Measurements from ENCODE around the gene SPEG. TPM values are rescaled to one million over a fixed set of nuclear protein-coding genes. Genes with fewer than 3 reads are reported as not detected.

Gene SPEG
- total and polyA plus RNA-seq, 2 of the 13 experiments (the other 11 are each of a cell fraction or from before 2014, with no cell fraction given) = 0.18 to 0.24 TPM

DNA sequence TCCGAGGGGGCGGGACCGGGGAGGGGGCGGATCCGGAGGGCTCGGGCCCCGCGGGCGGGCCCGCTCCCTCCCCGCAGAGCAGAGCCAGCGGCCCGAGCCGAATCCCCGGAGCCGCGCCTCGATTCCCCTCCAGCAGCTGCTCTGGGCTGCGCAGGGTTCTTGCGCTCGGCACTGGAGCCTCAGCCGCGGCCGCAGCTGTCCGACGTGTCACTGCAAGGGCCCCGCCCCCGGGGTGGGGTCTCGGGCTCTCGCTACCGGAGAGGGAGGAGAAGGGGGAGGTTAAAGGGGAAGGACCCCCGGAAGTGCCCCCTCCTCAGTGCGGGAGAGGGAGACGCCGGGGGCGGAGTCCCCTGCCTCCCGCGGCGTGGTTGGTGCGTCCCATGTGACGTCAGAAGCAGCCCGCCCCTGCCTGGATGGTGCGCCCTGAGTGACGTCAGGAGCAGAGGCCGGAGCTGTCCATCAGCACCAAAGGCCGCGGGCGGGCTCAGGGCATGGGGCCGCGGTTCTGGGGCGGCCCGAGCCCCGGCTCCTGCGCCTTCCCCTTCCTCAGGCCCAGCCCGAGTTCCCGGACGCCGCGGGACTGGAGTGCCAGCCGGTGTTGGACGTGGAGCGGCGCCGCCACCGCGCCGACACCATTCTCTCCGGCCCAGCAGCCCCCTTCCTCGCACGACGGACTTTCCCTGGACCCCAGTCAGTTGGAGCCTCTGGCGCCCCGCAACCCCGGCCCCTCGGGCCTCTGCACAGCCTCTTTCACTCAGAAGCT, 109.1 kb downstream of the SPEG start, which contains the start of the genes CHPF and TMEM198 (continued):
- TF ChIP-seq PRDM4 (CRISPR knock-in tag; IDR thresholded peaks at IDR 0.05; ENCODE audit: borderline replicate concordance) (no peak; the same call in 1 of the 2 replicates), MYC (CRISPR knock-in tag; IDR thresholded peaks at IDR 0.05; ENCODE audit: borderline replicate concordance) (peak; percentile 80), ZC3H13 (CRISPR knock-in tag; IDR thresholded peaks at IDR 0.05) (peak; percentile 92), SP140L (CRISPR knock-in tag; IDR thresholded peaks at IDR 0.05; ENCODE audit: borderline replicate concordance) (no peak), TBL1XR1 (IDR thresholded peaks at IDR 0.05; ENCODE audit: borderline replicate concordance, low read length, partially characterized antibody) (no peak), ZHX2 (IDR thresholded peaks at IDR 0.05; ENCODE audit: low read depth) (peak; percentile 95), ZHX2 (CRISPR knock-in tag; IDR thresholded peaks at IDR 0.05; ENCODE audit: borderline replicate concordance) (peak; percentile 92; the same call in 1 of the 2 replicates), RNF2 (conservative IDR thresholded peaks at IDR 0.05; ENCODE audit: low read depth) (no peak), PTBP1 (IDR thresholded peaks at IDR 0.05; ENCODE audit: low read depth, low read length, poor library complexity, severe bottlenecking) (peak; percentile 26), ZNF350 (CRISPR knock-in tag; IDR thresholded peaks at IDR 0.05; ENCODE audit: borderline replicate concordance, low read depth) (peak; percentile 74; the same call in 1 of the 2 replicates), RBM22 (optimal IDR thresholded peaks at IDR 0.05; ENCODE audit: low read length) (peak; percentile 50), STAT5B (CRISPR knock-in tag; IDR thresholded peaks at IDR 0.05) (peak; percentile 88; the same call in 1 of the 2 replicates), MBD4 (IDR thresholded peaks at IDR 0.05; ENCODE audit: borderline replicate concordance, low read length) (no peak), ZBTB20 (CRISPR knock-in tag; IDR thresholded peaks at IDR 0.05; ENCODE audit: borderline replicate concordance, low read depth) (peak; percentile 93), CC2D1A (CRISPR knock-in tag; IDR thresholded peaks at IDR 0.05) (no peak), ZNF589 (CRISPR knock-in tag; conservative IDR thresholded peaks at IDR 0.05) (peak; percentile 91), ZNF724P (CRISPR knock-in tag; IDR thresholded peaks at IDR 0.05; ENCODE audit: borderline replicate concordance) (peak; percentile 87)
- TF ChIP-seq, protein P1, sequence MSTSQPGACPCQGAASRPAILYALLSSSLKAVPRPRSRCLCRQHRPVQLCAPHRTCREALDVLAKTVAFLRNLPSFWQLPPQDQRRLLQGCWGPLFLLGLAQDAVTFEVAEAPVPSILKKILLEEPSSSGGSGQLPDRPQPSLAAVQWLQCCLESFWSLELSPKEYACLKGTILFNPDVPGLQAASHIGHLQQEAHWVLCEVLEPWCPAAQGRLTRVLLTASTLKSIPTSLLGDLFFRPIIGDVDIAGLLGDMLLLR (CRISPR knock-in tag; IDR thresholded peaks at IDR 0.05) = peak; percentile 94; the same call in 1 of the 2 replicates
- TF ChIP-seq, protein P2, sequence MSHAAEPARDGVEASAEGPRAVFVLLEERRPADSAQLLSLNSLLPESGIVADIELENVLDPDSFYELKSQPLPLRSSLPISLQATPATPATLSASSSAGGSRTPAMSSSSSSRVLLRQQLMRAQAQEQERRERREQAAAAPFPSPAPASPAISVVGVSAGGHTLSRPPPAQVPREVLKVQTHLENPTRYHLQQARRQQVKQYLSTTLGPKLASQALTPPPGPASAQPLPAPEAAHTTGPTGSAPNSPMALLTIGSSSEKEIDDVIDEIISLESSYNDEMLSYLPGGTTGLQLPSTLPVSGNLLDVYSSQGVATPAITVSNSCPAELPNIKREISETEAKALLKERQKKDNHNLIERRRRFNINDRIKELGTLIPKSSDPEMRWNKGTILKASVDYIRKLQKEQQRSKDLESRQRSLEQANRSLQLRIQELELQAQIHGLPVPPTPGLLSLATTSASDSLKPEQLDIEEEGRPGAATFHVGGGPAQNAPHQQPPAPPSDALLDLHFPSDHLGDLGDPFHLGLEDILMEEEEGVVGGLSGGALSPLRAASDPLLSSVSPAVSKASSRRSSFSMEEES (CRISPR knock-in tag; IDR thresholded peaks at IDR 0.05) = peak; percentile 84
